Sigmoid colon (tissue), 4 donors: ENCODE data around the gene SCUBE1.

Experiments
- CTCF ChIP-seq, 4 experiments: fragments of 450-650 bp in 3 of 4; fragments of 200-600 bp in 1 of 4; IDR thresholded peaks; one replicate each; pipeline ENCODE4 v1.5.1; 2016 to 2019; ENCODE audit warnings: antibody characterized with exemption in 4 of 4, mild to moderate bottlenecking in 3 of 4, moderate library complexity in 2 of 4
- EP300 ChIP-seq, 4 donors: sonication (generic); formaldehyde crosslinking; IDR thresholded peaks; one replicate each; pipeline ENCODE4 v1.6.1; 2017; ENCODE audit warnings: antibody characterized with exemption in 4 of 4
- POLR2A ChIP-seq, 2 donors: fragments of 450-650 bp; IDR thresholded peaks; one replicate each; pipeline ENCODE4 v1.6.1; 2016; ENCODE audit warnings: antibody characterized with exemption in 2 of 2, mild to moderate bottlenecking in 2 of 2, moderate library complexity in 2 of 2
- POLR2AphosphoS5 ChIP-seq, 4 donors: sonication (generic); formaldehyde crosslinking; IDR thresholded peaks; one replicate each; pipeline ENCODE4 v1.6.1; 2017; ENCODE audit warnings: antibody characterized with exemption in 4 of 4

GRCh38 chr22:43197271-43197941, 145.8 kb downstream of the SCUBE1 start:
- TF ChIP-seq POLR2A (IDR thresholded peaks at IDR 0.05) (no peak), CTCF (IDR thresholded peaks at IDR 0.05) (no peak), POLR2AphosphoS5 (IDR thresholded peaks at IDR 0.05) (no peak), EP300 (IDR thresholded peaks at IDR 0.05) (no peak)
